HL-60 (cell line): ENCODE measurements around the gene FLNB.

Source experiments
- GABPA ChIP-seq: IDR thresholded peaks from 2 replicates; pipeline ENCODE4 v1.6.1; 2012; ENCODE audit warnings: low read depth
- POLR2AphosphoS5 ChIP-seq: IDR thresholded peaks from 2 replicates; pipeline ENCODE4 v1.6.1; 2012; ENCODE audit warnings: low read depth
- SPI1 ChIP-seq: IDR thresholded peaks from 2 replicates; pipeline ENCODE4 v1.6.1; 2012; ENCODE audit warnings: low read depth, mild to moderate bottlenecking, borderline replicate concordance
- TF ChIP-seq, protein P1 (sequence below): IDR thresholded peaks from one replicate; pipeline ENCODE4 v1.5.1; 2011; ENCODE audit warnings: low read length, control low read depth, inconsistent platforms; ENCODE audit not compliant: insufficient read depth
- TF ChIP-seq, protein P2 (sequence below): IDR thresholded peaks from 2 replicates; pipeline ENCODE4 v1.6.1; 2012; ENCODE audit warnings: low read depth; ENCODE audit not compliant: insufficient replicate concordance

GRCh38 chr3:58135712-58136543, 127.7 kb downstream of the FLNB start:
- TF ChIP-seq, protein P1, sequence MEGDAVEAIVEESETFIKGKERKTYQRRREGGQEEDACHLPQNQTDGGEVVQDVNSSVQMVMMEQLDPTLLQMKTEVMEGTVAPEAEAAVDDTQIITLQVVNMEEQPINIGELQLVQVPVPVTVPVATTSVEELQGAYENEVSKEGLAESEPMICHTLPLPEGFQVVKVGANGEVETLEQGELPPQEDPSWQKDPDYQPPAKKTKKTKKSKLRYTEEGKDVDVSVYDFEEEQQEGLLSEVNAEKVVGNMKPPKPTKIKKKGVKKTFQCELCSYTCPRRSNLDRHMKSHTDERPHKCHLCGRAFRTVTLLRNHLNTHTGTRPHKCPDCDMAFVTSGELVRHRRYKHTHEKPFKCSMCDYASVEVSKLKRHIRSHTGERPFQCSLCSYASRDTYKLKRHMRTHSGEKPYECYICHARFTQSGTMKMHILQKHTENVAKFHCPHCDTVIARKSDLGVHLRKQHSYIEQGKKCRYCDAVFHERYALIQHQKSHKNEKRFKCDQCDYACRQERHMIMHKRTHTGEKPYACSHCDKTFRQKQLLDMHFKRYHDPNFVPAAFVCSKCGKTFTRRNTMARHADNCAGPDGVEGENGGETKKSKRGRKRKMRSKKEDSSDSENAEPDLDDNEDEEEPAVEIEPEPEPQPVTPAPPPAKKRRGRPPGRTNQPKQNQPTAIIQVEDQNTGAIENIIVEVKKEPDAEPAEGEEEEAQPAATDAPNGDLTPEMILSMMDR, result peak; percentile 13
- TF ChIP-seq POLR2AphosphoS5 (no peak), GABPA (no peak), SPI1 (no peak)
- TF ChIP-seq, protein P2, sequence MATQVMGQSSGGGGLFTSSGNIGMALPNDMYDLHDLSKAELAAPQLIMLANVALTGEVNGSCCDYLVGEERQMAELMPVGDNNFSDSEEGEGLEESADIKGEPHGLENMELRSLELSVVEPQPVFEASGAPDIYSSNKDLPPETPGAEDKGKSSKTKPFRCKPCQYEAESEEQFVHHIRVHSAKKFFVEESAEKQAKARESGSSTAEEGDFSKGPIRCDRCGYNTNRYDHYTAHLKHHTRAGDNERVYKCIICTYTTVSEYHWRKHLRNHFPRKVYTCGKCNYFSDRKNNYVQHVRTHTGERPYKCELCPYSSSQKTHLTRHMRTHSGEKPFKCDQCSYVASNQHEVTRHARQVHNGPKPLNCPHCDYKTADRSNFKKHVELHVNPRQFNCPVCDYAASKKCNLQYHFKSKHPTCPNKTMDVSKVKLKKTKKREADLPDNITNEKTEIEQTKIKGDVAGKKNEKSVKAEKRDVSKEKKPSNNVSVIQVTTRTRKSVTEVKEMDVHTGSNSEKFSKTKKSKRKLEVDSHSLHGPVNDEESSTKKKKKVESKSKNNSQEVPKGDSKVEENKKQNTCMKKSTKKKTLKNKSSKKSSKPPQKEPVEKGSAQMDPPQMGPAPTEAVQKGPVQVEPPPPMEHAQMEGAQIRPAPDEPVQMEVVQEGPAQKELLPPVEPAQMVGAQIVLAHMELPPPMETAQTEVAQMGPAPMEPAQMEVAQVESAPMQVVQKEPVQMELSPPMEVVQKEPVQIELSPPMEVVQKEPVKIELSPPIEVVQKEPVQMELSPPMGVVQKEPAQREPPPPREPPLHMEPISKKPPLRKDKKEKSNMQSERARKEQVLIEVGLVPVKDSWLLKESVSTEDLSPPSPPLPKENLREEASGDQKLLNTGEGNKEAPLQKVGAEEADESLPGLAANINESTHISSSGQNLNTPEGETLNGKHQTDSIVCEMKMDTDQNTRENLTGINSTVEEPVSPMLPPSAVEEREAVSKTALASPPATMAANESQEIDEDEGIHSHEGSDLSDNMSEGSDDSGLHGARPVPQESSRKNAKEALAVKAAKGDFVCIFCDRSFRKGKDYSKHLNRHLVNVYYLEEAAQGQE, result no peak
